Ureter (tissue), 1 donor: ENCODE data around the gene DENND10. TPM values are rescaled to one million over a fixed set of nuclear protein-coding genes. Genes with fewer than 3 reads are reported as not detected.
"Not testable (repeated sequence)": the region's sequence is repeated elsewhere in the genome, so short reads cannot be mapped to it uniquely, and the experiment has no call there.

Source experiments
- DNase-seq: peaks from one replicate; pipeline ENCODE4 v3.0.0-alpha.2; 2020; ENCODE audit warnings: low spot score
- total RNA-seq: library from RNA; stranded (reverse); gene quantifications from one replicate; pipeline ENCODE4 v1.2.4, GENCODE V29; 2023
- donor health status: DM: yes; HTN: yes; CAD: no.

Gene DENND10
- total RNA-seq, 1 donor from 2014 or later = 31.9 TPM

DNA sequence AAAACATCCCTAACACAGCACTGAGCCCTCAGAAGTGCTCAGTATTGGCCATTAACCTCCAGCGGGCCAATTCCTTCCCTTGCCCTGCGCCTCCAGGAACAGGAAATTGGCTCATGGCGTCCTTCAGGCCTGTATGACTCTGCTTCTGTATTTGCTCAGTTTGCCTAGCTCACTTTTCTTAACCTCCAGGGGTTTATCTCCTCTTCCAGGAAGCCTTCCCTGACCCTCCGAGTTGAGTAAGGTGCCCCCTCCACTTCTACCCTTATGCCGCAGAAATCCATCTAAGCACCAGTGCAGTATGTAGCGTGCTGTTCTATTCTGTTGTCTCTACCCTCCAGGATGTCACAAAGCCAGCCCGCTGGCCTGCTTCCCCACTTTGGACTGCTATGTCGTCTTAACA lies 62.7 kb downstream of the DENND10 start:
- no peak for DNase-seq

DNA sequence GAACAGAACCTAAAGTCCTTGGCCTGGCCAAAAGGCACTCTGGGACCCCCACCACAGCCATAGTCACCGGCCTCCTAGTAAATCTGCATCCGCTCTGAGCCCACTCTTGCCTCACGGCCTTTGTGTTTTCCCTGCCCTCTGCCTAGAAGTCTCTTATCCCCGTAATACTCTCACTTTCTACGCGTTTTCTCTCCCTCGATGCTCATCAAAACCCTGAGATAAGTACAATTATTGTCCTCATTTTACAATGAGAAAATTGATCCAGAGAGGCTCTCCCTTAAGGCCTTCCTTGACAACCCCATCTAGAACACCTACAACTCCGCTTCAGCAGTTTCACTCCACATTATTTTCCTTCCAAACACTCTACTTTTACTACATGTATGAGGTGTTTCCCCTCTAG lies 63.1 kb downstream of the DENND10 start:
- no peak for DNase-seq

DNA sequence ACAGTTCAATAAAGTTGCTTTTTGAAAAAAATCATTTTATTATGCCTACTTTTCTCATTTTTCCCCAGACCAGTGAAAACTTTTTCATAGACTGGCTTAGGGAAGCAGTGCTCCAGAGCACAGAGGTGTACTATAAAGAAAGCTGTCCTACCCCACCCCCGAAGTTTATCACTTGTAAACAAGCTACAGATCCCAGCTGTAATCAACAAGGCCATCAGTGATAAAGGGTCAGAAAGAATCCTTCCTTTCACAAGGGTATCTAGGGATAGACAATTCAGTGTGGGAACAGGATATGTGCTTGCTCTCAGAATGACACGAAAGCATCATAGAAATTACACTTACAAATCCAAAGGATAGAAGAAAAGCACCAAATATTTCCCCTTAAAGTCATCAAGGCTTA lies 70.2 kb downstream of the DENND10 start:
- no peak for DNase-seq

DNA sequence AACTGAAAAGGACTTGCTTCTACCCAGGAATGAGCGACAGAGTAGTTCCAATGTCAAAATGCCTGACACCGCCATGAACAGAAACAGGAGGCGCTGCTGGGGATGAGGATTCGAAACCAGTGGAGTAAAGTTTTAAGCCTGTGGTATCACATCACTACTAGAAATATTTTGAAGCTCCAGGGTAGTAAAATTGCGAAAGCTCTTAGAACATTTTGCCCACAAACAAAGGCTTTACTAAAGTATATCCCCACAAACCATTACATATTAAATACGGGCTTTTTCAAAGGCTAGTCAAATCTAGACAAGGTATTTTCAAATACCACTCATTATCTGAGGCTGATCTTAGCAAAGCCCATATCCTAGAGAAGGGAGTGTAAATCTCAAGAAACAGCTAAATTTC lies 72.3 kb downstream of the DENND10 start:
- no peak for DNase-seq

DNA sequence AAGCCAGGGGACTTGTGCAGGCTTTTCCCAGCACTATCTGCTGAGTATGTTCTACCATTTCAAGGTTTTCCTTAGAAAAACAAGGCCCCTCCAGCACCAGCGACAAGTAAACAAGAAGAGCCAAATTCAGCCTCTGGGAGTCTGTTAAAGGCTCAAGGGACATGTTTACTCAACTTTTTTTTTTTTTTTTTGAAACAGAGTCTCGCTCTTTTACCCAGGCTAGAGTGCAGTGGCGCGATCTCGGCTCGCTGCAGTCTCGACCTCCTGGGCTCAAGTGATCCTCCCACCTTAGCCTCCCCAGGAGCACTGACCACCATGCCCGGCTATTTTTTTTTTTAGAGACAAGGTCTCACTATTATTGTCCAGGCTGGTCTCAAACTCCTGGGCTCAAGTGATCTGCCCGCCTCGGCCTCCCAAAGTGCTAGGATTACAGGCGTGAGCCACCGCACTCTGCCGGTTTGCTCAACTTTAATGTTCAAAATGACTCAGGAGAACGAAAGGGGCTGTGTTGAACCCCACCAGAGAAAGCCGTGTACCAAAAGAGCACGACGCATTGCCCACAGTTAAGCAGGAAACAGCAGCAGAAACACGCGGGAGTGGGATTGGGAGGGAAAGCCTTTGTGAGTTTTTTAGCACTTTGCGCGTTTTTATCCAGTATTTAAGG lies 73.9 kb downstream of the DENND10 start:
- no peak for DNase-seq

DNA sequence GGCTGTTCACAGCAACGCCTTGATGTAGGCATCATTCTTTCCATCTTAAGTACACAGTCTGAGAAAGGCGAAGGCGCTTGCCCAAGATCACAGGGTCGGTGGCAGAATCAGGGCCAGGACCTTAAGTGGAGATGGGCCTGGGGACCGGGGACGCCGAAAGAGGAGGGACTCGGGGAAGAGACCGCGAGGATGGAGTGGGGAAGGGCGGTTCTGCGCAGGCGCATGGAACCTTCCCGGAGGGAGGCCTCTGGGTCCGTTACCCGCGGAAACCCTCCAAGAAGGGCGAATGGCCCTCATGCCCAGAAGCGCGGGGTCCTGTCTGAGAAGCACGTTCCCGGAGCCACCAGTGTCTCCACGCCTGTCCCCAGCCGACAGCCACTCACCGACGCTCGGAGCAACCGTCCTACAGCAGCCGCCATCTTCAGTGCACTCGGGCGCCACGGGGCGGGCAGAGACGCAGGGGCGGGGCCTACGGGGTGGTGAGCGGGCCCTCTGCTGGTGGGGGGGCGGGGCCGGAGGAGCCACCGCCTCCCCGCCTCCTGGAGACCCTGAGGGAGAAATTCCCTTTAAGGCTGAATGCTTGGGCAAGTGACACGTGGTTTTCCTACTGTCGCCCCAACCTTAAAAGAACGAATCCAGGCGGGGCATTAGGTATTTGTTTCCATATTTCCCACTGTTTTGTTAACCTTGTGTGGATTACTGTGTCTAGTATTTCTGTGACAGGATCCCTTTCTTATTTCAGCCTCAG lies 74.6 kb downstream of the DENND10 start, which contains the start of gene PRDX3:
TSS of gene PRDX3 (minus strand) at position 441 of the 748 bp plus-strand sequence. CDS start at position 419, 22 bp downstream.
- peak; percentile 92 for DNase-seq

DNA sequence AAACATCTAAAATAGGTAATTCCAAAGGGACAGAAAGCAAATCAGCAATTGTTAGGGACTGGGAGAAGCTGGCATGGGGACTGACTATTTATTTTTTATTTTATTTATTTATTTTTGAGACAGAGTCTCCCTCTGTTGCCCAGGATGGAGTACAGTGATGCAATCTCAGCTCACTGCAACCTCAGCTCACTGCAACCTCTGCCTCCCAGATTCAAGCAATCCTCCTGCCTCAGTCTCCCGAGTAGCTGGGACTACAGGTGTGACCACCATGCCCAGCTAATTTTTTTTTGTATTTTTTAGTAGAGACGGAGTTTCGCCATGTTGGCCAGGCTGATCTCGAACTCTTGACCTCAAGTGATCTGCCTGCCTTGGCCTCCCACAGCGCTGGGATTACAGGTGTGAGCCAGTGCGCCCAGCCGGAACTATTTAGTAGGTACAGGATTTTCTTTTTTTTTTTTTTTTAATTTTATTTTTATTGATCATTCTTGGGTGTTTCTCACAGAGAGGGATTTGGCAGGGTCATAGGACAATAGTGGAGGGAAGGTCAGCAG lies 77.0 kb downstream of the DENND10 start:
- not testable (repeated sequence) for DNase-seq

DNA sequence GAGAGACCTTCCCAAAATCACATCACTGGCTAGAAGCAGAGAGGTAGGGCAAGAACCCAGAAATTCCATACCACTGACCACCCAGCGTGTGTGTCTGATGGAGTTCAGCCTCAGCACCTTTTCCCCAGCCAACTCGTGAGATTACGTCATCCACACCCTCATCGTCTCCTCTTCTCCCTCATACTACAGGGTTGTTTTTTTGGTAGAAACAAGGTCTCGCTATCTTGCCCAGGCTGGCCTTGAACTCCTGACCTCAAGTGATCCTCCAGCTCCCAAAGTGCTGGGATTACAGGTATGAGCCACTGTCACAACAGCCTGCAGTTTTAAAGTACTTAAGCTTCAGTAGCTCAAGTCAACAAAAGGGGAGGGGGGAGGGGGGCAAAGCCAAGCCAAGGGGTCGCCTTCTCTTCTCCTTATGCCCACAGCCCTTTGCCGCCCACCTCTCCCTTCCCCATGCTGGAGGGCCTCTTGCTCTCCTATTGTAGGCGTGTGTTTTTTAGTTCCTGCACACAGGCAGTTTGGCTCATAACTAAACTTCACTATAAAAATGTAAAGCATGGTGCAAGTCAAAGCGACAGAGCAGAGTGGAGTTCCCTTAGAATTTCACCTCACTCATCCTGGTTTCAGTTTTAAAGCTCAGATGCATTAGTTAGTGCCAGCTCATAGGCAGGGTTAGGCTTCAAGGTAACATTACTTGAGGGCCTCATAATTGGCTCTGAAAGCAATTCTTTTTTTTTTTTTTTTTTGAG lies 79.9 kb downstream of the DENND10 start:
- no peak for DNase-seq

Other genes starting within 250 kb of the DENND10 start
- 0.52 TPM for gene NANOS1, start 74.4 kb upstream of the DENND10 start, total RNA-seq
- gene EIF3A, start 23.3 kb upstream of the DENND10 start, total RNA-seq = 134 TPM
- 34.5 TPM for gene SFXN4, start 61.6 kb downstream of the DENND10 start, total RNA-seq
- 95.0 TPM for gene PRDX3, start 74.7 kb downstream of the DENND10 start, total RNA-seq
- gene GRK5, start 103.5 kb downstream of the DENND10 start, total RNA-seq = 16.7 TPM